Astrocyte of the spinal cord (primary cell): ENCODE measurements around the gene ZIC4.

Source experiments
- DNase-seq: peaks from one replicate; pipeline ENCODE4 v3.0.0; 2011; ENCODE audit warnings: low read depth, low spot score
- H3K4me3 ChIP-seq: 2 replicates; pipeline ENCODE4 v1.5.1; 2011; ENCODE audit warnings: low read depth, mild to moderate bottlenecking, low read length, moderate library complexity
- in situ Hi-C: cut with HindIII; loops from 2 replicates; pipeline ENCODE4 v1.10.0; 2017; ENCODE audit warnings: low sequenced_read_pairs
- TF ChIP-seq, protein P1 (sequence below): IDR thresholded peaks from 2 replicates; pipeline ENCODE4 v1.5.1; 2012; ENCODE audit warnings: low read depth, mild to moderate bottlenecking, low read length, inconsistent platforms

Gene ZIC4

DNA sequence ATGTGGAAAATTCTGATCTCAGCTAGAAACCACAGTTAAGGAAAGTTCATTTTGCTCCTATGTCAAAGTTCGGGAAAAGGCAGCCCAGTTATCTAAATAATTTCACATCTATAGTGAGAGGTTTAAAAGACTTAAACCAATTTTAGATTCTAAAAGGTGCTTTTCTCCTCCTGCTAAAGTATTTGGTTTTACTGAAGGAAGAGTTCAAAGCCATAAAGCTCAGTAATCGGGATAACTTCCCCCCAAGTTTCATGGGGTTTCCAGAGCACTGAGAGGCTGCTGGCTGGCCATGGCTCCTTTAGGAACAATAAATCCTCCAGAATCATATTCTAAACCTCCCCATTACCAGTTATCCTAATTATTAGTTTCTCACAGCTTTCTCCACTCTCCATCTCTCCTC lies 38.2 kb downstream of the ZIC4 start:
- H3K4me3 ChIP-seq, result peak overlapping the region; percentile 53
- DNase-seq, result no peak
- TF ChIP-seq, protein P1, sequence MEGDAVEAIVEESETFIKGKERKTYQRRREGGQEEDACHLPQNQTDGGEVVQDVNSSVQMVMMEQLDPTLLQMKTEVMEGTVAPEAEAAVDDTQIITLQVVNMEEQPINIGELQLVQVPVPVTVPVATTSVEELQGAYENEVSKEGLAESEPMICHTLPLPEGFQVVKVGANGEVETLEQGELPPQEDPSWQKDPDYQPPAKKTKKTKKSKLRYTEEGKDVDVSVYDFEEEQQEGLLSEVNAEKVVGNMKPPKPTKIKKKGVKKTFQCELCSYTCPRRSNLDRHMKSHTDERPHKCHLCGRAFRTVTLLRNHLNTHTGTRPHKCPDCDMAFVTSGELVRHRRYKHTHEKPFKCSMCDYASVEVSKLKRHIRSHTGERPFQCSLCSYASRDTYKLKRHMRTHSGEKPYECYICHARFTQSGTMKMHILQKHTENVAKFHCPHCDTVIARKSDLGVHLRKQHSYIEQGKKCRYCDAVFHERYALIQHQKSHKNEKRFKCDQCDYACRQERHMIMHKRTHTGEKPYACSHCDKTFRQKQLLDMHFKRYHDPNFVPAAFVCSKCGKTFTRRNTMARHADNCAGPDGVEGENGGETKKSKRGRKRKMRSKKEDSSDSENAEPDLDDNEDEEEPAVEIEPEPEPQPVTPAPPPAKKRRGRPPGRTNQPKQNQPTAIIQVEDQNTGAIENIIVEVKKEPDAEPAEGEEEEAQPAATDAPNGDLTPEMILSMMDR, result no peak
- in situ Hi-C loops, result no loop called here

DNA sequence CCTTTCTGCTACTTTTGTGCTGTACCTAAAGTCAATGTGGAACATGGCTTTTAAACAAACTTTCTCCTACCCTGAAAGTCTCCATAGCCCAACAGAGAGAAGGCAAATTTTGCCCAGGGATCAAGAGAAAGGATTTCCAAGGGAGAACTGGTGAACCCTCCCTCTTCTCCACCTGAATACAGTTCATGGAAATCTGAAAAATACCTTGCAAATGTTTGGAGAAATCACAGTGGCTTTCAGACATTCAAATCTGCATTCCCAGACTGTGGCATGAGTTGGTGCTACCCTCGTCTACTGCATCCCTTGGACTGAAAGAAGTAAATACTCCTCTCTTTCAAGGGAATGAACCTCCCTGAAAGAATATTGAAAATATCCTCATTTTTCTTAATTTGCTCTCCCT lies 38.7 kb downstream of the ZIC4 start:
- no peak overlapping the region for H3K4me3 ChIP-seq
- TF ChIP-seq, protein P1, result no peak
- in situ Hi-C loops, result no loop called here
- DNase-seq, result no peak

DNA sequence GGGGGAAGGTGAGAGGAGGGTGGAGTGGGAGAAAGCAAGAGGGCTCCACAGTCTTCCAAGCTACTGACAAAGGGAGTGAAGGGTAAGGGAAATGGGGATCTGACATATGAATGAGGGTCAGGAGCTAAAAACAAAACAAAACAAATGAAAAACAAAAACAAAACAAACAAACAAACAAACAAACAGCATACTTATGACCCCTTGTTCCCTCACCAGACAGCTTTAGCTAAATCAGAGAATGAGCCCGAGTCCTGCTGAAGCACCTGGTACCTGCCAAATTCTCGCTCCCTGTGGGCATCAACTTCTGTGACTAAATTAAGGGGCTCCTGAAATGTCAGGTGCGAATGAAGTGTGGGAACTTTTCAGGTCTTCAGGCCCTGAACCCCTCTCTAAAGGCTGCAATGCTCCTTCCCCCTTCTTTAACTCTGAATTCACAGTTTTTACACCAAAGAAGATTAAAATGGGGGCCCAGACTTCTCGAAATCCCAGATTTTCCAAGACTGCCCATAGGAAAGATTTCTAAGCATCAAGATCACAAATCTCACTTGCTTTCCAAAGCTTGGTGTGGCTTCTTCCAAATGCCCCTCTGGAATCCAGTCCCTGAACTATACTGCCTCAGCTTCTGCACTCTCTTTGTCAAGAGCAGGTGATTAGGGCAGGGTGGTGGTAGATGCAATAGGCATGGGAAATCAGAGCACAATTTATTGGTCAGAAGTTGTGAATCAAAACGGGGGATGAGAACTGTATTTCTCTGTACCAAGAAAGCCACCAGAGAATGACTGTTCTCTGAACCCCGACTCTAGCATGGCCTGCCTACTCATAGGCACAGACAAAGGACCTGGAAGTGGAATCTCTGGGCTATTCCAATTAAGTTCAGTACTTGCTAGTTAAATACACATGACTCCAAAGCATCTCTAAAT lies 40.9 kb downstream of the ZIC4 start:
- DNase-seq, result no peak
- TF ChIP-seq, protein P1, result no peak
- H3K4me3 ChIP-seq, result no peak overlapping the region
- in situ Hi-C loops, result no loop called here

DNA sequence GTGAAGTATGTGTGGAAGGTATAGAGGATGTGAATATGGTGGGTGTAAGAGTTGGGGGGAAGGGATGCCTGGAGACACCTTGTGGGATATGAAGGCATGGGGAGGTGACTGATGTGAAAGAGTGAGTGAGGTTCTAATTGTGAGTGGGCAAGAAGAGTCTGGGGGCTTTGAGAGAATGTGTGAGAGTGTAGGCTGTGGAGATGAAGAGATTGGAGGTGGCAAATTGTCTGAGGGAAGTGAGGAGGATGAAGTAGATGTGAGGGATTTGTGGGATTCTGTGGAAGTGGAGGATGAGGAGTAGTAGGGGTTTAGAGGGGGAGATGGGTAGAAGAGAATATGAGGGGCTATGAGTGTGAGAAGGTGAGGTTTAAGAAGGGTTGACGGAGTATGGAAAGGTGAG lies 41.6 kb downstream of the ZIC4 start:
- TF ChIP-seq, protein P1, result no peak
- in situ Hi-C loops, result no loop called here
- H3K4me3 ChIP-seq, result no peak overlapping the region
- DNase-seq, result no peak

DNA sequence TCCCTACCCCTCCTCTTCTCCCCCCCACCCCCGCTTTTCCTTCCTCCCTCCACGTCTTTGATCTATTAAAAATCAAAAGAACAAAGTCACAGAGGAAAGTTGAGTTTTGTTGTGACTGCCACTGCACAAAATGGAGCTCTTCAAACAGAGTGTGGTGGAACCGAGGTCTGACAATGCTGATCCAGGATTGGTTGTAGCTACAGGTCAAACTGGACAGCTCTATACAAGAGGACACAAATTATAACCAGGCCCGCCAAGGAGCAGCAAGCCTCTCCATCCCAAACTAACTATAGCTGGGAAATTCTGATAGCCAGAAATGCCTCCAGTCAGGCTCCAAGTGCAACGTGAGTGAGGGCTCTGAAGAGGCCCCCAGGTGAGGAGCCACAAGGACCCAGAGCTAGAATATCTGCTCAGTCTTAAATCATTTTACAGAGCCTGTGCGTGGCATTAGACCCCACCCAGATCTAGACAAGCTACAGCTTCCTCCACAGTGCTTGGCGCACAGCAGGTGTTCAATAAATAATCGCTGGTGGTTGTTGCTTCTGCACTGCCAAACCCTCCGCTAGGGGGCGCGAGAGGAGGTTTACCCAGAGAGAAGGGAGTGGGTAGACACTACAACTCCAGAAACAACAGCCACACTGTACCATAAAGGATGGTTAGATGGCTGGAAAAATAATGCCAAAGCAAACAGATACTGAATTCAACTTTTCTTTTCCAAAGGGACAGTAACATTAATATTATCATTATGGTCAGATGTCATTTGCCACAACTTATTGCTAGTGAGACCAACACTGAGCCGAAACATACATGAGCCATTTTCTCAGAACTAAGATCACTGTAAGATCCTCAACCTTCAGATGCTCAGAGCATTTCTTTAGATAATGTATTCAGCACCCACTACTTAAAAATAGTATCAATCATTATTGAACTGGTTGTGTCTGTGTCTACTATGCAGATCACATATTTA lies 44.6 kb downstream of the ZIC4 start:
- TF ChIP-seq, protein P1, result peak; percentile 75
- H3K4me3 ChIP-seq, result peak overlapping the region; percentile 22
- DNase-seq, result peak; percentile 25
- in situ Hi-C loops, result no loop called here

DNA sequence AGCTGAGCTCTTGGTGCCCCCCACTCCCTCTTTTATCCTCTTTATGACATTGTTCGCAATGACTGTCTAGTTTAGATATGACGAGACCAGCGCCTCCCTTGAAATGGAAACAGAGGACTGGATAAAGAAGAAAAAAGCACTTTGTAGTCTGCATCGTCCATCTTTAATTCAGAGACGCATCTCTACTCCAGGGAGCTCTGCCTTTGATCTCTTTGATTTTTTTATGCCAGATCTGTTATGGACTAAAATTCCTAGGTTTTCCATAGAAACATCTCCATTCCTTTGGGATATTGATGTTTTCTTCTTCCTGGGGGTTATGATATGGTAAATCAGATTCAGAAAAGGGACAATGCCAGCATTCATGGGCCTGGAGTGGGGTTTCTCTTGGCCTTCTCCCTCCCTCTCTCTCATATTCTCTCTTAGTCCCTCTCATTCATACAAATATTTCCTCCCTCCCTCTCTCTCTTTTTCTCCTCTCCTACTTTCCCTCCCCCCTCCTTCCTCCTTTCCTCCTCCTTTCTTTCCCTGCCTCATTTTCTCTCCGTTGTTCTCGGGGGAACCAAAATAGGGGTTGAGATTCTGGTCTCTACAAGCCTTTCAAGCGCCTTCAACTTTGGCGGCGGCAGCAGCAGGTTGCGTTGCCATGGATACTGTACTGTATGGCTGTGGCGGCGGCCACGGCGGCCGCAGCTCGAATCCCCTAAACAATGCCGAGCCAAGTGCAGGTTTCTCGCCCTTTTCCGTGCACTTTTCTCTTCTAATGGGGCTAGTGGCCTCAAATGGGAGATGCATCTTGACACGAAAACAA lies 45.5 kb downstream of the ZIC4 start:
- in situ Hi-C loops, result no loop called here
- H3K4me3 ChIP-seq, result peak overlapping the region; percentile 22
- peak; percentile 43 for DNase-seq
- TF ChIP-seq, protein P1, result no peak
